HepG2 (cell line): ENCODE results near the gene C2CD4A. TPM values are rescaled to one million over a fixed set of nuclear protein-coding genes. Genes with fewer than 3 reads are reported as not detected.

Source experiments
- DR1 ChIP-seq: sonication (generic); formaldehyde crosslinking; IDR thresholded peaks from 2 replicates; pipeline ENCODE4 v1.8.0; 2021; ENCODE audit warnings: mild to moderate bottlenecking, missing genetic modification reagents, inconsistent platforms
- MAX ChIP-seq: IDR thresholded peaks from 2 replicates; pipeline ENCODE4 v1.6.1; 2012; ENCODE audit warnings: inconsistent platforms
- MXD1 ChIP-seq: sonication (generic); formaldehyde crosslinking; IDR thresholded peaks from 2 replicates; pipeline ENCODE4 v1.4.0; 2020; ENCODE audit warnings: mild to moderate bottlenecking, missing genetic modification reagents
- NFAT5 ChIP-seq: sonication (generic); formaldehyde crosslinking; IDR thresholded peaks from 2 replicates; pipeline ENCODE4 v1.4.0; 2020; ENCODE audit warnings: missing genetic modification reagents
- REXO4 ChIP-seq: sonication (generic); formaldehyde crosslinking; IDR thresholded peaks from 2 replicates; pipeline ENCODE4 v1.8.0; 2022; ENCODE audit warnings: missing genetic modification reagents, mild to moderate bottlenecking, borderline replicate concordance
- RNF2 ChIP-seq: fragments of 450-650 bp; conservative IDR thresholded peaks from 2 replicates; pipeline ENCODE4 v1.6.1; 2016; ENCODE audit warnings: low read depth
- RXRA ChIP-seq: sonication (generic); formaldehyde crosslinking; IDR thresholded peaks from 2 replicates; pipeline ENCODE4 v1.5.1; 2020; ENCODE audit warnings: missing genetic modification reagents
- TBP ChIP-seq: sonication (generic); formaldehyde crosslinking; IDR thresholded peaks from 2 replicates; pipeline ENCODE4 v1.5.0; 2020; ENCODE audit warnings: missing genetic modification reagents
- UBTF ChIP-seq: sonication (generic); formaldehyde crosslinking; IDR thresholded peaks from 2 replicates; pipeline ENCODE4 v1.4.0; 2020; ENCODE audit warnings: mild to moderate bottlenecking, missing genetic modification reagents
- ZBTB7B ChIP-seq: sonication (generic); formaldehyde crosslinking; IDR thresholded peaks from 2 replicates; pipeline ENCODE4 v1.4.0; 2020; ENCODE audit warnings: missing genetic modification reagents
- ZNF331 ChIP-seq: sonication (generic); formaldehyde crosslinking; IDR thresholded peaks from 2 replicates; pipeline ENCODE4 v1.4.0; 2020; ENCODE audit warnings: missing genetic modification reagents
- ZNF687 ChIP-seq: sonication (generic); formaldehyde crosslinking; IDR thresholded peaks from 2 replicates; pipeline ENCODE4 v1.5.1; 2020; ENCODE audit warnings: mild to moderate bottlenecking, missing genetic modification reagents, moderate library complexity
- ZNF775 ChIP-seq: sonication (generic); formaldehyde crosslinking; IDR thresholded peaks from 2 replicates; pipeline ENCODE4 v1.4.0; 2020; ENCODE audit warnings: missing genetic modification reagents, mild to moderate bottlenecking, moderate library complexity, borderline replicate concordance
- ZNF777 ChIP-seq: sonication (generic); formaldehyde crosslinking; IDR thresholded peaks from 2 replicates; pipeline ENCODE4 v1.4.0; 2020; ENCODE audit warnings: missing genetic modification reagents
- ZNF891 ChIP-seq: sonication (generic); formaldehyde crosslinking; IDR thresholded peaks from 2 replicates; pipeline ENCODE4 v1.5.0; 2020; ENCODE audit warnings: mild to moderate bottlenecking, missing genetic modification reagents
- polyA plus RNA-seq, 8 experiments: library from polyadenylated mRNA; depleted of rRNA in 3 of 8; stranded (reverse) in 7 of 8; unstranded in 1 of 8; fragments of >200 nt; fragmentation: Illumina TruSeq in 4 of 8; extraction: Trizol in 4 of 8; gene quantifications; 2 replicates each; pipeline versions ENCODE4 v1.2.1 to v1.2.3, GENCODE V29; 2011 to 2016; ENCODE audit warnings: low read depth in 4 of 8, missing spikeins in 1 of 8, mixed read lengths in 1 of 8; ENCODE audit not compliant: insufficient read depth in 1 of 8
- total RNA-seq, 5 experiments: library from RNA; depleted of rRNA; stranded (reverse); fragments of >200 nt; fragmentation: Illumina TruSeq; extraction: Trizol; gene quantifications; 2 replicates each; pipeline ENCODE4 v1.2.3, GENCODE V29; 2016; ENCODE audit warnings: low read depth in 1 of 5

Gene C2CD4A
- total and polyA plus RNA-seq, 2 of the 13 experiments (the other 11 are each of a cell fraction or from before 2014, with no cell fraction given): 0.20 TPM; not detected in 1

GRCh38 chr15:62068071-62068809 is 1.5 kb downstream of the C2CD4A start (continued):
- TF ChIP-seq RXRA (0 out of 2 replicates have a peak, but pooled peaks have one; percentile 28), ZNF891 (0 out of 2 replicates have a peak, but pooled peaks have one; percentile 29), MXD1 (CRISPR knock-in tag) (peak; percentile 58; the same call in 1 of the 2 replicates), DR1 (no peak), ZNF775 (no peak), TBP (no peak), ZNF777 (CRISPR knock-in tag) (peak; percentile 99), MAX (peak; percentile 53), NFAT5 (CRISPR knock-in tag) (no peak), UBTF (CRISPR knock-in tag) (peak; percentile 96), ZBTB7B (CRISPR knock-in tag) (peak; percentile 39; the same call in 1 of the 2 replicates), ZNF687 (CRISPR knock-in tag) (peak; percentile 82), REXO4 (CRISPR knock-in tag) (no peak), ZNF331 (CRISPR knock-in tag) (0 out of 2 replicates have a peak, but pooled peaks have one; percentile 27), RNF2 (no peak)
